ENCODE data around the gene SLC18B1. TPM values are rescaled to one million over a fixed set of nuclear protein-coding genes. Genes with fewer than 3 reads are reported as not detected.

The SLC18B1 gene
- total RNA-seq, 4 donors from 2014 or later = 18.0 to 25.8 (median 23.5) TPM

DNA sequence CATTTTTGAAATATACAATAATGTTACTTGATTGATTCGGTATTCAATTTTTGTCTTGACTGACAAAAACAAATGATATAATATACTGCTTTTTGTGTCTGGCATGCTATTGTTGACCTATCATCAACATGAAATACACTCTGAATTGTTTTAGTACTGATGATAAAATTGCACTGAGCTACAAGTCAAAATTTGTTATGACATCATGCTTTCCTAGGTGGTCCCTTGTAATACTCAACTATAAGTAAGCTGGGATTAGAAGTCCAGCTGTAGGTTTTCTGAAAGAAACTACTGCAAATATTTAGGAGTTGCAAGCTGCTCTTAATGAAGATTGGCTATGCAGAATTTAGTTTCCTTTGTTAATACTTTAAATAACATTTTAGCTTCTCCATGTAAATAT, 32.9 kb downstream of the SLC18B1 start:
- TF ChIP-seq, protein P1, sequence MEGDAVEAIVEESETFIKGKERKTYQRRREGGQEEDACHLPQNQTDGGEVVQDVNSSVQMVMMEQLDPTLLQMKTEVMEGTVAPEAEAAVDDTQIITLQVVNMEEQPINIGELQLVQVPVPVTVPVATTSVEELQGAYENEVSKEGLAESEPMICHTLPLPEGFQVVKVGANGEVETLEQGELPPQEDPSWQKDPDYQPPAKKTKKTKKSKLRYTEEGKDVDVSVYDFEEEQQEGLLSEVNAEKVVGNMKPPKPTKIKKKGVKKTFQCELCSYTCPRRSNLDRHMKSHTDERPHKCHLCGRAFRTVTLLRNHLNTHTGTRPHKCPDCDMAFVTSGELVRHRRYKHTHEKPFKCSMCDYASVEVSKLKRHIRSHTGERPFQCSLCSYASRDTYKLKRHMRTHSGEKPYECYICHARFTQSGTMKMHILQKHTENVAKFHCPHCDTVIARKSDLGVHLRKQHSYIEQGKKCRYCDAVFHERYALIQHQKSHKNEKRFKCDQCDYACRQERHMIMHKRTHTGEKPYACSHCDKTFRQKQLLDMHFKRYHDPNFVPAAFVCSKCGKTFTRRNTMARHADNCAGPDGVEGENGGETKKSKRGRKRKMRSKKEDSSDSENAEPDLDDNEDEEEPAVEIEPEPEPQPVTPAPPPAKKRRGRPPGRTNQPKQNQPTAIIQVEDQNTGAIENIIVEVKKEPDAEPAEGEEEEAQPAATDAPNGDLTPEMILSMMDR (IDR thresholded peaks at IDR 0.05) = no peak
- no peak for TF ChIP-seq POLR2A (IDR thresholded peaks at IDR 0.05)
- Histone ChIP-seq H3K4me1 (no peaks in the 10 kb centered on the region), H3K4me3 (replicated peaks in 1 of 3) (no peak overlapping the region), H3K9me3 (no peaks in the 10 kb centered on the region), H3K27ac (no peak overlapping the region), H3K27me3 (no peaks in the 10 kb centered on the region), H3K36me3 (peaks cover 6 to 9% of the 10 kb centered on the region in 2 donors)
- intact Hi-C loops (cut with DNase I) = no loop called here
- WGBS, 2 donors = 97 to 98% methylated on average over 1 of the region's 1 CpG
- no peak for DNase-seq

DNA sequence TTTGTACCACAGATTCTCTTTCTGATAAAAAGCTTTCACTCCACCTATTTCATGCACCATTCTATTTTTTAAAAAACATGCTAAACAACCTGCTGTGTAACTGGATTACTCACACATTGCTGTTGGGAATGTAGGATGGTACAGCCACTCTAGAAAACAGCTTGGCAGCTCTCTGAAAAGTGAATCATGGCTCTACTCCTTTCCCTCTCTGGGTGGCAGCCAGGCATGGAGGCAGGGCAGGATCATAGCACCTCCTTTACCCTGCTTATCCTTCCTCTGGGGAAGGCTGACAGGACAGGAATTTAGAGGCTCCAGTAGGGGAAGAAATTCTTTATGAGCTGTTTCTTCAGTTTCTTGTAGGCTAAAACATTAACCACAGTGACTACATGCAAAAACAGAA, 34.1 kb downstream of the SLC18B1 start:
- Histone ChIP-seq H3K4me1 (no peaks in the 10 kb centered on the region), H3K9me3 (no peaks in the 10 kb centered on the region), H3K4me3 (replicated peaks in 1 of 3) (no peak overlapping the region), H3K36me3 (no peaks in the 10 kb centered on the region), H3K27me3 (no peaks in the 10 kb centered on the region), H3K27ac (no peak overlapping the region)
- peak; percentile 55 to 82 for DNase-seq
- intact Hi-C loops (cut with DNase I) = no loop called here
- no peak for TF ChIP-seq POLR2A (IDR thresholded peaks at IDR 0.05)
- TF ChIP-seq, protein P1 (IDR thresholded peaks at IDR 0.05) = no peak

DNA sequence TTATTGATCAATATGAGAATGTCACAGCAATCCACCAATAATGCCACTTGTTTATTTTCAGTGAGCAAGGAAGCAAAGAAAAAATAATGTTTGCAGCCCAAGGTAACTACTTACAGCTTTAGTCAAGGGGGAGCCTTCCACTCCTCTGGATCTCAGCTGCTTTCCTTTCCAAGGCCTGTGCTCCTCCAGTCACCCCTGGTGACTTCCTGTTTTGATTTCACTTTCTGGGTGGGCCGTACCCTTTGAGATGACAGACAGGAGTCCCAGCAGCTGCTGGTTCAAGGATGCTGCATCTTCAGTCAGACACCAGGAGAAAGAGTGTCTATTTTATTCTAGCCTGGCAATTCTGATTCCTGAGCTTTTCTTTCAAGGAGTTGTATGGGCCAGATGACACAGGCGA, 35.2 kb downstream of the SLC18B1 start:
- WGBS, 2 donors = 64 to 77% methylated on average over 2 of the region's 2 CpGs
- intact Hi-C loops (cut with DNase I) = no loop called here
- TF ChIP-seq POLR2A (IDR thresholded peaks at IDR 0.05) = no peak
- TF ChIP-seq, protein P1 (IDR thresholded peaks at IDR 0.05) = no peak

DNA sequence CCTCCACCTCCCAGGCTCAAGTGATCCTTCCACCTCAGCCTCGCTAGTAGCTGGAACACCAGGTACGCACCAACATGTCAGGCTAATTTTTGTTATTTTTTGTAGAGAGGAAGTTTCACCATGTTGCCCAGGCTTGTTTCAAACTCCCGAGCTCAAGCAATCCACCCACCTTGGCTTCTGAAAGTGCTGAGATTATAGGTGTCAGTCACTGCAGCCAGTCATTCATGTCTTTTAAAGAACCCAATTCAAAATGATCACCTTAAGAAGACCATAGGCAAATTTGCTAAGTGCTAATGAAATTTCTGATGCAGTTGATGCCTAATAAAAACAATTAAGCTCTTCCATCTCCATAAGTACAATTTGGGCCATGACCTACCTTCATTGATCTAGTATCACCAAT, 38.2 kb downstream of the SLC18B1 start:
- 88 to 91% methylated on average over 3 of the region's 3 CpGs for WGBS, 2 donors
- DNase-seq = no peak
- TF ChIP-seq, protein P1 (IDR thresholded peaks at IDR 0.05) = no peak
- TF ChIP-seq POLR2A (IDR thresholded peaks at IDR 0.05) = no peak

More for the DNA sequence above, 35.2 kb downstream of the SLC18B1 start:
- Histone ChIP-seq H3K27ac (no peak overlapping the region), H3K9me3 (no peaks in the 10 kb centered on the region), H3K4me3 (replicated peaks in 1 of 3) (no peak overlapping the region), H3K36me3 (no peaks in the 10 kb centered on the region), H3K27me3 (no peaks in the 10 kb centered on the region), H3K4me1 (no peaks in the 10 kb centered on the region)
- DNase-seq = peak in 1 of 2 donors; percentile 1

DNA sequence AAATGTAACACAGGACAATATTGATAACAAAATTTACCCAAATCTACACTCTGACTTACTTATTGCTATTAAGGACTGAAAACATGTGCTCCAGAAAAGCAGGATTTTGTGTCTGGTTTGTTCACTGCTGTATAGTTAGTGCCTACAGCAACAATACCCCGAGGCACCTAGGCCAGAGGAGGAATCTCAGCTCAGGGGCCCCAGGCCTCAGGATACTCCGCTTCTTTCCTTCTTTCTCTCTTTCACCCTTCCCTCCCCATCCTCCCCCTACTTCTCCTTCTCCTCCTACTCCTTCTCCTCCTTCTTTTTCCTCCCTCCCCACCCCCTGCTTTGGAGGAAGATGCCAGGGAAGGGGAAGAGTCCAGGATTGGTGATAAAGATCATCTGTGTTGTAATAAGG, 39.7 kb downstream of the SLC18B1 start:
- WGBS, 2 donors = 90 to 92% methylated on average over 2 of the region's 2 CpGs

More for the DNA sequence above, 38.2 kb downstream of the SLC18B1 start:
- Histone ChIP-seq H3K4me1 (no peaks in the 10 kb centered on the region), H3K4me3 (replicated peaks in 1 of 3) (no peak overlapping the region), H3K27me3 (no peaks in the 10 kb centered on the region), H3K27ac (no peak overlapping the region), H3K36me3 (no peaks in the 10 kb centered on the region), H3K9me3 (no peaks in the 10 kb centered on the region)
- intact Hi-C loops (cut with DNase I) = no loop called here

More for the DNA sequence above, 39.7 kb downstream of the SLC18B1 start:
- DNase-seq = no peak
- Histone ChIP-seq H3K4me3 (replicated peaks in 1 of 3) (no peak overlapping the region), H3K36me3 (no peaks in the 10 kb centered on the region), H3K9me3 (no peaks in the 10 kb centered on the region), H3K4me1 (no peaks in the 10 kb centered on the region), H3K27me3 (no peaks in the 10 kb centered on the region), H3K27ac (no peak overlapping the region)
- intact Hi-C loops (cut with DNase I) = no loop called here
- TF ChIP-seq POLR2A (IDR thresholded peaks at IDR 0.05) = no peak
- TF ChIP-seq, protein P1 (IDR thresholded peaks at IDR 0.05) = no peak
